NB4 (cell line): ENCODE measurements around the gene LOXL3.
A peak's percentile ranks its signal among the peaks of the same experiment; 100 is the strongest.

Experiments
- DNase-seq: peaks from one replicate; pipeline ENCODE4 v3.0.0; 2010; ENCODE audit warnings: low read depth
- H3K4me3 ChIP-seq: one replicate; pipeline ENCODE4 v1.5.1; 2011; ENCODE audit warnings: mild to moderate bottlenecking, low read depth, low read length, moderate library complexity
- CTCF ChIP-seq: IDR thresholded peaks from one replicate; pipeline ENCODE4 v1.5.1; 2012; ENCODE audit warnings: low read depth, low read length
- MAX ChIP-seq: IDR thresholded peaks from 2 replicates; pipeline ENCODE4 v1.6.1; 2011; ENCODE audit warnings: low read depth, low read length
- MYC ChIP-seq: IDR thresholded peaks from 2 replicates; pipeline ENCODE4 v1.6.1; 2011; ENCODE audit warnings: low read depth, low read length
- POLR2A ChIP-seq: IDR thresholded peaks from 2 replicates; pipeline ENCODE4 v1.6.1; 2011; ENCODE audit warnings: mild to moderate bottlenecking; ENCODE audit not compliant: insufficient read length; ENCODE audit errors: extremely low read depth

Gene LOXL3

GRCh38 chr2:74510272-74510671, 43.5 kb downstream of the LOXL3 start:
- DNase-seq: no peak
- TF ChIP-seq CTCF (no peak), MYC (no peak), MAX (no peak), POLR2A (no peak)
- H3K4me3 ChIP-seq: no peak overlapping the region

- peak overlapping the region; percentile 70 for H3K4me3 ChIP-seq
- DNase-seq: peak; percentile 34
- no peak for TF ChIP-seq MAX
- no peak for TF ChIP-seq MYC
- TF ChIP-seq CTCF: no peak
- no peak for TF ChIP-seq POLR2A
Measured at GRCh38 chr2:74507926-74508520, 45.7 kb downstream of the LOXL3 start.

- peak; percentile 54 for TF ChIP-seq POLR2A
- TF ChIP-seq MYC: peak; percentile 92
- peak; percentile 70 for TF ChIP-seq CTCF
- TF ChIP-seq MAX: peak; percentile 93
- peak within 1 kb of the TSS; percentile 70 for H3K4me3 ChIP-seq
- DNase-seq: peak; percentile 98
Measured at GRCh38 chr2:74507145-74507925, 46.4 kb downstream of the LOXL3 start, which contains the start of gene PCGF1. Gene PCGF1 (minus strand): TSS chr2:74507695. CDS start chr2:74507668, 27 bp downstream.

- DNase-seq: no peak
- peak overlapping the region; percentile 39 for H3K4me3 ChIP-seq
- TF ChIP-seq MYC (no peak), CTCF (no peak), MAX (no peak), POLR2A (no peak)
Measured at GRCh38 chr2:74505448-74506246, 48.1 kb downstream of the LOXL3 start.

GRCh38 chr2:74504591-74504990, 49.2 kb downstream of the LOXL3 start:
- DNase-seq: no peak
- H3K4me3 ChIP-seq: no peak overlapping the region
- TF ChIP-seq MYC: no peak
- no peak for TF ChIP-seq MAX
- no peak for TF ChIP-seq POLR2A
- TF ChIP-seq CTCF: no peak
